GM18511 (cell line): ENCODE results near the gene ACSS1.

Source experiments
- ATAC-seq: cut with Tn5 transposase; IDR thresholded peaks from one replicate; pipeline ENCODE4 v1.9.1; 2021; ENCODE audit warnings: mild to moderate bottlenecking, moderate library complexity; ENCODE audit not compliant: unreplicated experiment

The ACSS1 gene

GRCh38 chr20:25033265-25033923 is 24.5 kb downstream of the ACSS1 start:
- ATAC-seq = no peak

GRCh38 chr20:25032478-25033264 is 25.3 kb downstream of the ACSS1 start:
- no peak for ATAC-seq

GRCh38 chr20:25032065-25032477 is 25.9 kb downstream of the ACSS1 start:
- no peak for ATAC-seq

- no peak for ATAC-seq
Observed at GRCh38 chr20:25031241-25031640, 26.7 kb downstream of the ACSS1 start.

GRCh38 chr20:25030649-25031207 is 27.2 kb downstream of the ACSS1 start:
- ATAC-seq = no peak

- ATAC-seq = no peak
Observed at GRCh38 chr20:25030007-25030648, 27.8 kb downstream of the ACSS1 start.

GRCh38 chr20:25025986-25026605 is 31.8 kb downstream of the ACSS1 start:
- ATAC-seq = no peak

GRCh38 chr20:25025091-25025861 is 32.7 kb downstream of the ACSS1 start:
- no peak for ATAC-seq

GRCh38 chr20:25024171-25024570 is 33.8 kb downstream of the ACSS1 start:
- ATAC-seq = no peak

- ATAC-seq = no peak
Observed at GRCh38 chr20:25023356-25023755, 34.6 kb downstream of the ACSS1 start.

GRCh38 chr20:25022680-25023079 is 35.3 kb downstream of the ACSS1 start:
- ATAC-seq = no peak

GRCh38 chr20:25021336-25021735 is 36.6 kb downstream of the ACSS1 start:
- ATAC-seq = no peak

- no peak for ATAC-seq
Observed at GRCh38 chr20:25020901-25021301, 37.0 kb downstream of the ACSS1 start.

GRCh38 chr20:25020345-25020744 is 37.6 kb downstream of the ACSS1 start:
- ATAC-seq = no peak

GRCh38 chr20:25019381-25020155 is 38.4 kb downstream of the ACSS1 start:
- ATAC-seq = no peak

GRCh38 chr20:25018841-25019240 is 39.1 kb downstream of the ACSS1 start:
- ATAC-seq = no peak

GRCh38 chr20:25018425-25018824 is 39.5 kb downstream of the ACSS1 start:
- ATAC-seq = no peak

GRCh38 chr20:25017257-25017803 is 40.6 kb downstream of the ACSS1 start:
- ATAC-seq = no peak

GRCh38 chr20:25016471-25016870 is 41.5 kb downstream of the ACSS1 start:
- no peak for ATAC-seq
